Measurements from ENCODE around the gene PAX4.
"Not testable (repeated sequence)": the region's sequence is repeated elsewhere in the genome, so short reads cannot be mapped to it uniquely, and the experiment has no call there.

Gene PAX4

GRCh38 chr7:127584648-127585043 lies 33.3 kb downstream of the PAX4 start:
- no peak for DNase-seq

GRCh38 chr7:127582361-127582760 lies 35.6 kb downstream of the PAX4 start:
- DNase-seq: no peak

- DNase-seq: no peak
Measured at GRCh38 chr7:127581716-127582115, 36.2 kb downstream of the PAX4 start.

GRCh38 chr7:127580612-127581011 lies 37.3 kb downstream of the PAX4 start:
- no peak for DNase-seq

- DNase-seq: no peak
Measured at GRCh38 chr7:127578711-127579275, 39.1 kb downstream of the PAX4 start.

GRCh38 chr7:127578036-127578684 lies 39.8 kb downstream of the PAX4 start:
- DNase-seq: no peak

- no peak for DNase-seq
Measured at GRCh38 chr7:127571741-127572505, 46.0 kb downstream of the PAX4 start.

- not testable (repeated sequence) for DNase-seq
Measured at GRCh38 chr7:127568034-127568433, 49.9 kb downstream of the PAX4 start.

- no peak for DNase-seq
Measured at GRCh38 chr7:127566242-127566641, 51.7 kb downstream of the PAX4 start.
